ENCODE data around the gene TPX2. TPM values are rescaled to one million over a fixed set of nuclear protein-coding genes. Genes with fewer than 3 reads are reported as not detected.
"Not testable (repeated sequence)": the region's sequence is repeated elsewhere in the genome, so short reads cannot be mapped to it uniquely, and the experiment has no call there.

TPX2 gene
- total RNA-seq, 1 donor from 2014 or later: 5.8 TPM

- no peak for DNase-seq (ENCODE audit: low read depth in 2 of 2)
Measured at GRCh38 chr20:31813611-31814010, 74.5 kb downstream of the TPX2 start.

GRCh38 chr20:31814142-31814541 lies 75.1 kb downstream of the TPX2 start:
- not testable (repeated sequence) for DNase-seq (ENCODE audit: low read depth in 2 of 2)

- no peak for DNase-seq (ENCODE audit: low read depth in 2 of 2)
Measured at GRCh38 chr20:31815408-31816188, 76.5 kb downstream of the TPX2 start.

- DNase-seq (ENCODE audit: low read depth in 2 of 2): no peak
Measured at GRCh38 chr20:31816221-31816620, 77.1 kb downstream of the TPX2 start.

GRCh38 chr20:31817461-31817860 lies 78.4 kb downstream of the TPX2 start:
- DNase-seq (ENCODE audit: low read depth in 2 of 2): no peak

GRCh38 chr20:31818376-31818908 lies 79.4 kb downstream of the TPX2 start:
- no peak for DNase-seq (ENCODE audit: low read depth in 2 of 2)

GRCh38 chr20:31819083-31819784 lies 80.1 kb downstream of the TPX2 start, which contains the start of gene MYLK2:
Gene MYLK2, plus strand, starts transcription at chr20:31819356. Its CDS starts 225 bp downstream, at chr20:31819581.
- DNase-seq (ENCODE audit: low read depth in 2 of 2): no peak

GRCh38 chr20:31820228-31820627 lies 81.1 kb downstream of the TPX2 start:
- DNase-seq (ENCODE audit: low read depth in 2 of 2): no peak

- DNase-seq (ENCODE audit: low read depth in 2 of 2): no peak
Measured at GRCh38 chr20:31821427-31821826, 82.3 kb downstream of the TPX2 start.

GRCh38 chr20:31822421-31823330 lies 83.6 kb downstream of the TPX2 start:
- DNase-seq (ENCODE audit: low read depth in 2 of 2): peak; percentile 66 to 87

GRCh38 chr20:31823360-31824124 lies 84.5 kb downstream of the TPX2 start:
- peak; percentile 76 to 85 for DNase-seq (ENCODE audit: low read depth in 2 of 2)

GRCh38 chr20:31824125-31824485 lies 85.0 kb downstream of the TPX2 start:
- no peak for DNase-seq (ENCODE audit: low read depth in 2 of 2)

- DNase-seq (ENCODE audit: low read depth in 2 of 2): peak in 1 of 2 donors; percentile 31
Measured at GRCh38 chr20:31824554-31825313, 85.6 kb downstream of the TPX2 start.

- DNase-seq (ENCODE audit: low read depth in 2 of 2): no peak
Measured at GRCh38 chr20:31826074-31826473, 87.0 kb downstream of the TPX2 start.

- DNase-seq (ENCODE audit: low read depth in 2 of 2): no peak
Measured at GRCh38 chr20:31827059-31827458, 88.0 kb downstream of the TPX2 start.

GRCh38 chr20:31828016-31828415 lies 88.9 kb downstream of the TPX2 start:
- not testable (repeated sequence) for DNase-seq (ENCODE audit: low read depth in 2 of 2)

- DNase-seq (ENCODE audit: low read depth in 2 of 2): peak; percentile 48 to 56
Measured at GRCh38 chr20:31829731-31830130, 90.6 kb downstream of the TPX2 start.

GRCh38 chr20:31830406-31830981 lies 91.4 kb downstream of the TPX2 start:
- no peak for DNase-seq (ENCODE audit: low read depth in 2 of 2)

- DNase-seq (ENCODE audit: low read depth in 2 of 2): no peak
Measured at GRCh38 chr20:31831211-31831610, 92.1 kb downstream of the TPX2 start.
